ENCODE results near the gene BCLAF1.

GRCh38 chr6:136333824-136334464, 44.3 kb upstream of the BCLAF1 start:
- TF ChIP-seq CTCF (IDR thresholded peaks at IDR 0.05; ENCODE audit: low read depth, low read length), result no peak
- no peak for TF ChIP-seq MAX (IDR thresholded peaks at IDR 0.05; ENCODE audit: low read depth, low read length)
- no peak for TF ChIP-seq POLR2A (IDR thresholded peaks at IDR 0.05; ENCODE audit: extremely low read depth, insufficient read length)
- TF ChIP-seq MYC (IDR thresholded peaks at IDR 0.05; ENCODE audit: low read depth, low read length), result no peak

All from NB4 (cell line).